ENCODE measurements around the gene LYPD4.

Gene LYPD4

DNA sequence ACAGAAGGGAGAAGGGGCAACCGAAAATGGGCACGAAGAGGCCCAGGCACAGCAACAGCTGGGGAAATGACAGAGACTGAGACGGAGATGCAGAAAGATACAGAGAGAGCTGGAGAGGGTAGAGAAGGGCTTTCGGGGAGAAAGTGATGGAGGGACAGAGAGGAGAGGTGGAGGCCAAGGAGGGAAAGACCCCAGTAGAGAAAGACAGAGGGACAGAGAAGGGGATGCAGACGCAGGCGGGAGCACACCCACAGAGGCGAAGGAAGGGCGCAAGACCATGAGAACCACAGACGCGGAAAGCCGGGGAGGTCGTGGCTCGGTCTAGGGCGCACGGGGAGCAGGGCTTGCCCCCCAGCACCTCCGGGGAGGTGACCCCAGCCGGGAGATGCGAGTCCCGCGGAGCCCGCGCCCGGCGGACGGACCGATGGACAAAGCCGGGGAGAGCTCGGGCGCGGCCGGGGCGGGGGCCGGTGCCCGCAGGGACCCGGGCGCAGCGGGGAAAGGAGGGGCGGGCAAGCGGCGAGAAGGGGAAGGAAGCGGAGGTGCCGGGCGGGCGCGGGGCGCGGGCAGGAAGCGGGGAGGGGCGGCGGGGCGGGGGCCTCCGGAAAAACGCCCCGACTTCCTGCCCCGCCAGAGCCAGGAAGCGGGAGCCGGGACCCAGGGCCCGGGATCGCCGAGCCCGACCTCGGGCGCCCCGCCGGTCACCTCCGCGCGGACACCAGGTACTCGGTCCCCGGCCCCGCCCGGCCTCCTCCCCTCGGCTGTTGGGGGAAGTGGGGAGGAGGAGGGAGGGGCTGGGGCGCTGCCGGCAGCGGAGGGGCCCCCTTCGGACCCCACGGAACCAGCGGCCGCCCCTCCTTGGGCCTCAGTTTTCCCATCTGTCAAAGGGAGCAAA is 38.3 kb upstream of the LYPD4 start, which contains the start of gene ARHGEF1:
Gene ARHGEF1, plus strand, starts transcription at position 617 of the 895 bp plus-strand sequence. CDS start 4,899 bp downstream, outside the sequence.
- H3K4me3 ChIP-seq (replicated peaks; ENCODE audit: low read depth, low read length): peak within 1 kb of the TSS; percentile 95
- H3K36me3 ChIP-seq (ENCODE audit: control insufficient read depth, insufficient read depth, low read length): peaks cover 13% of the 10 kb centered on the region
- H3K27me3 ChIP-seq (replicated peaks; ENCODE audit: control insufficient read depth, insufficient read depth, low read length): no peaks in the 10 kb centered on the region
- TF ChIP-seq, protein P1, sequence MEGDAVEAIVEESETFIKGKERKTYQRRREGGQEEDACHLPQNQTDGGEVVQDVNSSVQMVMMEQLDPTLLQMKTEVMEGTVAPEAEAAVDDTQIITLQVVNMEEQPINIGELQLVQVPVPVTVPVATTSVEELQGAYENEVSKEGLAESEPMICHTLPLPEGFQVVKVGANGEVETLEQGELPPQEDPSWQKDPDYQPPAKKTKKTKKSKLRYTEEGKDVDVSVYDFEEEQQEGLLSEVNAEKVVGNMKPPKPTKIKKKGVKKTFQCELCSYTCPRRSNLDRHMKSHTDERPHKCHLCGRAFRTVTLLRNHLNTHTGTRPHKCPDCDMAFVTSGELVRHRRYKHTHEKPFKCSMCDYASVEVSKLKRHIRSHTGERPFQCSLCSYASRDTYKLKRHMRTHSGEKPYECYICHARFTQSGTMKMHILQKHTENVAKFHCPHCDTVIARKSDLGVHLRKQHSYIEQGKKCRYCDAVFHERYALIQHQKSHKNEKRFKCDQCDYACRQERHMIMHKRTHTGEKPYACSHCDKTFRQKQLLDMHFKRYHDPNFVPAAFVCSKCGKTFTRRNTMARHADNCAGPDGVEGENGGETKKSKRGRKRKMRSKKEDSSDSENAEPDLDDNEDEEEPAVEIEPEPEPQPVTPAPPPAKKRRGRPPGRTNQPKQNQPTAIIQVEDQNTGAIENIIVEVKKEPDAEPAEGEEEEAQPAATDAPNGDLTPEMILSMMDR (IDR thresholded peaks at IDR 0.05; ENCODE audit: insufficient read depth, low read length, poor library complexity, severe bottlenecking): no peak
- peak; percentile 73 for DNase-seq (ENCODE audit: extremely low read depth, insufficient read length)

DNA sequence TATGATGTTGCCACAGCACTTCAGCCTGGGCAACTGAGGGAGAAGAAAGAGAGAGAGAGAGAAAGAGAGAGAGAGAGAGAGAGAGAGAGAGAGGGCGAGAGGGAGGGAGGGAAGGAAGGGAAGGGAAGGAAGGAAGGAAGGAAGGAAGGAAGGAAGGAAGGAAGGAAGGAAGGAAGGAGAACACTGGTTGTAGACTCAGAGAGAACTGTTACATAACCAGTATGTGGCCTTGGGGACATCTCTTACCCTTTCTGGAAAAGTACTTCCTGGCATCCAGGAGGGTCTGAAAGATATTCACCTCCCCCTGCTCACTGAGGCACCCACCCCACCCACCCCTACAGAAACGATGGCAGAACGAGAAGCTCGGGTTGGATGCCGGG is 35.8 kb upstream of the LYPD4 start:
- DNase-seq (ENCODE audit: extremely low read depth, insufficient read length): no peak
- Histone ChIP-seq H3K36me3 (ENCODE audit: control insufficient read depth, insufficient read depth, low read length) (peaks cover 13% of the 10 kb centered on the region), H3K27me3 (replicated peaks; ENCODE audit: control insufficient read depth, insufficient read depth, low read length) (no peaks in the 10 kb centered on the region), H3K4me3 (replicated peaks; ENCODE audit: low read depth, low read length) (no peak overlapping the region)
- TF ChIP-seq, protein P1 (IDR thresholded peaks at IDR 0.05; ENCODE audit: insufficient read depth, low read length, poor library complexity, severe bottlenecking): no peak

DNA sequence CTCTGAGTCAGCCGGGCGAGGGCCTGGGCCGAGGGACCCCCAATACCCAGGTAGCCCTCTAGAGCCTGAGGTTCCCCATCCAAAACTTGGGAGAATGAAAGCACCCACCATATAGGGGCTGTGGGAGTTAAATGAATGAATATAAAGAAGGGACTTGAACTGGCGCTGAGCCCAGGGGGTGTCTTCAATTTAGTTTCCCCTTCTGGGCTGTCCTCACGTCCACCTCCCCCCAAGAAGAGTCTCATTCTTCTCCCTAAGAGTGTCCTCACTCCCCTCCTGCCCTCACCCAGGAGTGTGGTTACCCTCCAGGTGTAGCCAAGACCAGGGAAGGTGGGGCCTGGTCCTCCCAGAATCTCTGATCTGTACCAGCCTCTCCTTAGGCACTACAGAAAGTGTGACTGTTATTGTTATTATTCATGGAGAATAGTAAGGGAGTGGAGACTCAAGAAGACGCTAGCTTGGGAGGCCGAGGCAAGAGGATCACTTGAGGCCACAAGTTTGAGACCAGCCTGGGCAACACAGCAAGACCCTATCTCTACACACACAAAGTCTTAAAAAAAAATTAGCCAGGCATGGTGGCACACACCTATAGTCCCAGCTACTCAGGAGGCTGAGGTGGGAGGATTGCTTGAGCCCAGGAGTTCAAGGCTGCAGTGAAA is 35.3 kb upstream of the LYPD4 start:
- Histone ChIP-seq H3K4me3 (replicated peaks; ENCODE audit: low read depth, low read length) (0 out of 2 replicates have a peak overlapping the region, but pooled peaks have one; percentile 12), H3K36me3 (ENCODE audit: control insufficient read depth, insufficient read depth, low read length) (peaks cover 13% of the 10 kb centered on the region), H3K27me3 (replicated peaks; ENCODE audit: control insufficient read depth, insufficient read depth, low read length) (no peaks in the 10 kb centered on the region)
- no peak for DNase-seq (ENCODE audit: extremely low read depth, insufficient read length)
- TF ChIP-seq, protein P1 (IDR thresholded peaks at IDR 0.05; ENCODE audit: insufficient read depth, low read length, poor library complexity, severe bottlenecking): no peak

GRCh38 chr19:41879080-41879479 is 34.6 kb upstream of the LYPD4 start:
- Histone ChIP-seq H3K4me3 (replicated peaks; ENCODE audit: low read depth, low read length) (peak overlapping the region; percentile 78), H3K36me3 (ENCODE audit: control insufficient read depth, insufficient read depth, low read length) (peaks cover 13% of the 10 kb centered on the region), H3K27me3 (replicated peaks; ENCODE audit: control insufficient read depth, insufficient read depth, low read length) (no peaks in the 10 kb centered on the region)
- TF ChIP-seq, protein P1 (IDR thresholded peaks at IDR 0.05; ENCODE audit: insufficient read depth, low read length, poor library complexity, severe bottlenecking): no peak
- DNase-seq (ENCODE audit: extremely low read depth, insufficient read length): no peak

DNA sequence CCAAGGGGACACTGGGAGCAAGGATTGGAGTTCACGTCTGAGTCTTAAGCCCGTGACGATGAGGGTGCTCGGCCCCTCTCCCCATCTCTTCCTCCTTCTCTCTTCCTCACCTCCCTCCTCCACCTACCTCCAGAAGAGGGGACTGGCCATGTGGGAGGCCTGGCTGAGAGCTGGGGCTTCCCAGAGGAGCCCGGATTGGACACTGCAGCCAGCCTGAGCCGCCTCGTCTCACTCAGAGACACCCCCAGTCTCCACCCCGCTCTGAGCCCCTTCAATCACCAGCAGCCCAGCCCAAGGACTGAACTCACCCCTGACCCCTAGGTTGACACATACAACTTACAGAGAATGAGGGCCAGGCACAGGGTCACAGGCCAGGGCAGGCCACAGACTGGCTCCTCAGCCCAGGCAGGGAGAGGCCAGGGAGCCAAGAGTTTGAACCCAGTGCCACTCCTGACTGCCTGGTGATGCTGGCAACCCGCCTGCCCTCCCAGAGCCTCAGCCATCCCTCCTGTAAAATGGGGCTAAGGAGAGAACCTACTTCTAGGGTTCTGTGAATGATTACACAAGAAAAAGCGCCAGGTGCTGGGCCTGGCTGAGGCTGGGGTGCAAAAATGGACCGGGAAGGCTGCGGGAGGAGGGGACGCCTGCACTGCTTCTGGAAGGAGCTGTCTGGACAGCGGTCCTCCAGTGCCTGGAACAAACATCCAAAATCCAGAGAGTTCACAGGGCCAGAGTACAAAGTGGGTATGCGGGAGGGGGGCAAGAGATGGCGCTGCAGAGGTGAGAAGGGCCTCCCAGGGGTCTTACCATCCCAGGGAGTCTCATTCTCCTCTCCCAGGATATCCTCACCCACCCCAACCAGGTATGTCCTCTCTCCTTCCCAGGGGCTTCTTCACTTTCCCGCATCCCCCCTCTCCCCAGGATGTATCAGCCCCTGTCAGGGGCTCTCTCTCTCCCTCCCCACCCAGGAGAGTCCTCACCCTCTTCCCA is 33.7 kb upstream of the LYPD4 start:
- Histone ChIP-seq H3K27me3 (replicated peaks; ENCODE audit: control insufficient read depth, insufficient read depth, low read length) (no peaks in the 10 kb centered on the region), H3K36me3 (ENCODE audit: control insufficient read depth, insufficient read depth, low read length) (peaks cover 13% of the 10 kb centered on the region), H3K4me3 (replicated peaks; ENCODE audit: low read depth, low read length) (peak overlapping the region; percentile 78)
- DNase-seq (ENCODE audit: extremely low read depth, insufficient read length): peak; percentile 68
- TF ChIP-seq, protein P1 (IDR thresholded peaks at IDR 0.05; ENCODE audit: insufficient read depth, low read length, poor library complexity, severe bottlenecking): no peak

Data from GM06990 (cell line).